ENCODE data around the gene PACS2.

Gene PACS2

GRCh38 chr14:105444859-105445258 is 130.3 kb downstream of the PACS2 start:
- no peak overlapping the region for H3K27ac ChIP-seq (replicated peaks)
- no peaks in the 10 kb centered on the region for H3K27me3 ChIP-seq (ENCODE audit: insufficient read depth, poor library complexity, severe bottlenecking)
- no peak for TF ChIP-seq SPI1 (IDR thresholded peaks at IDR 0.05; ENCODE audit: borderline replicate concordance, low read depth)
- no peak for TF ChIP-seq CTCF (IDR thresholded peaks at IDR 0.05; ENCODE audit: insufficient read depth, low read length)
- no peak for TF ChIP-seq POLR2AphosphoS5 (IDR thresholded peaks at IDR 0.05; ENCODE audit: low read depth)
- TF ChIP-seq GABPA (IDR thresholded peaks at IDR 0.05; ENCODE audit: low read depth), result no peak
- TF ChIP-seq REST (IDR thresholded peaks at IDR 0.05; ENCODE audit: insufficient replicate concordance, low read depth), result no peak
- H3K4me3 ChIP-seq (replicated peaks; ENCODE audit: insufficient read depth, low read length), result no peak overlapping the region
- no peak for DNase-seq (ENCODE audit: low read depth in 1 of 2, low spot score in 1 of 2)

- Histone ChIP-seq H3K27ac (replicated peaks) (no peak overlapping the region), H3K27me3 (ENCODE audit: insufficient read depth, poor library complexity, severe bottlenecking) (no peaks in the 10 kb centered on the region), H3K4me3 (replicated peaks; ENCODE audit: insufficient read depth, low read length) (no peak overlapping the region)
- no peak for DNase-seq (ENCODE audit: low read depth in 1 of 2, low spot score in 1 of 2)
- no peak for TF ChIP-seq CTCF (IDR thresholded peaks at IDR 0.05; ENCODE audit: insufficient read depth, low read length)
- TF ChIP-seq GABPA (IDR thresholded peaks at IDR 0.05; ENCODE audit: low read depth), result no peak
- TF ChIP-seq POLR2AphosphoS5 (IDR thresholded peaks at IDR 0.05; ENCODE audit: low read depth), result no peak
- no peak for TF ChIP-seq REST (IDR thresholded peaks at IDR 0.05; ENCODE audit: insufficient replicate concordance, low read depth)
- TF ChIP-seq SPI1 (IDR thresholded peaks at IDR 0.05; ENCODE audit: borderline replicate concordance, low read depth), result no peak
These were observed 130.7 kb downstream of the PACS2 start for GRCh38 chr14:105445290-105445689.

GRCh38 chr14:105445901-105446845 is 131.6 kb downstream of the PACS2 start:
- Histone ChIP-seq H3K4me3 (replicated peaks; ENCODE audit: insufficient read depth, low read length) (no peak overlapping the region), H3K27ac (replicated peaks) (no peak overlapping the region), H3K27me3 (ENCODE audit: insufficient read depth, poor library complexity, severe bottlenecking) (no peaks in the 10 kb centered on the region)
- no peak for TF ChIP-seq POLR2AphosphoS5 (IDR thresholded peaks at IDR 0.05; ENCODE audit: low read depth)
- TF ChIP-seq SPI1 (IDR thresholded peaks at IDR 0.05; ENCODE audit: borderline replicate concordance, low read depth), result no peak
- no peak for TF ChIP-seq REST (IDR thresholded peaks at IDR 0.05; ENCODE audit: insufficient replicate concordance, low read depth)
- no peak for TF ChIP-seq CTCF (IDR thresholded peaks at IDR 0.05; ENCODE audit: insufficient read depth, low read length)
- TF ChIP-seq GABPA (IDR thresholded peaks at IDR 0.05; ENCODE audit: low read depth), result no peak
- DNase-seq (ENCODE audit: low read depth in 1 of 2, low spot score in 1 of 2), result no peak

Measured in HL-60 (cell line).